Loucy (cell line): Measurements from ENCODE around the gene LYRM4.

Experiments
- EZH2phosphoT487 ChIP-seq: fragments of 200-600 bp; IDR thresholded peaks from 2 replicates; pipeline ENCODE4 v1.6.1; 2018; ENCODE audit warnings: antibody characterized with exemption, mild to moderate bottlenecking, moderate library complexity, borderline replicate concordance
- TF ChIP-seq, protein P1 (sequence below): fragments of 200-600 bp; sonication (generic); conservative IDR thresholded peaks from 2 replicates; pipeline ENCODE4 v1.5.1; 2014; ENCODE audit warnings: mild to moderate bottlenecking, antibody characterized with exemption, low read length

DNA sequence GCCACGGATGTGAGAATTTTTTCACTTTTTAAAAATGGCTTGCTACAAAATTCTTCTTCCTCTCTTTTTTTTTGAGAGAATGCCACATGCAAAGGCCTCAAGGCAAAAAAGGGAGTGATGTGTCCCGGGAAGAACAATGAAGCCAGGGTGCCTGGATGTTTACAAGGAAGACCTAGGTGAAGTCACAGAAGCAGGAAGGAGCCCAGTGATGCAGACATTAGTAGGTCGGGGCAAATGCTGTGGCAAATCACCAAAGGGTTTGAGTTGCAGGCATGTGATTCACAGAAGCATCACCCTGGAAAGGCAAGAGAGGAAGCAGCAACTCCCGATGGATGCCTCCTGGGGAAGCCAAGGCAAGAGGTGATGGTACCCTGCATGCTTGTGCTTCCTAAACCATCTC lies 47.3 kb upstream of the LYRM4 start:
- TF ChIP-seq, protein P1, sequence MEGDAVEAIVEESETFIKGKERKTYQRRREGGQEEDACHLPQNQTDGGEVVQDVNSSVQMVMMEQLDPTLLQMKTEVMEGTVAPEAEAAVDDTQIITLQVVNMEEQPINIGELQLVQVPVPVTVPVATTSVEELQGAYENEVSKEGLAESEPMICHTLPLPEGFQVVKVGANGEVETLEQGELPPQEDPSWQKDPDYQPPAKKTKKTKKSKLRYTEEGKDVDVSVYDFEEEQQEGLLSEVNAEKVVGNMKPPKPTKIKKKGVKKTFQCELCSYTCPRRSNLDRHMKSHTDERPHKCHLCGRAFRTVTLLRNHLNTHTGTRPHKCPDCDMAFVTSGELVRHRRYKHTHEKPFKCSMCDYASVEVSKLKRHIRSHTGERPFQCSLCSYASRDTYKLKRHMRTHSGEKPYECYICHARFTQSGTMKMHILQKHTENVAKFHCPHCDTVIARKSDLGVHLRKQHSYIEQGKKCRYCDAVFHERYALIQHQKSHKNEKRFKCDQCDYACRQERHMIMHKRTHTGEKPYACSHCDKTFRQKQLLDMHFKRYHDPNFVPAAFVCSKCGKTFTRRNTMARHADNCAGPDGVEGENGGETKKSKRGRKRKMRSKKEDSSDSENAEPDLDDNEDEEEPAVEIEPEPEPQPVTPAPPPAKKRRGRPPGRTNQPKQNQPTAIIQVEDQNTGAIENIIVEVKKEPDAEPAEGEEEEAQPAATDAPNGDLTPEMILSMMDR: no peak
- no peak for TF ChIP-seq EZH2phosphoT487
